OCI-LY7 (cell line): ENCODE measurements around the gene SLC16A10. TPM values are rescaled to one million over a fixed set of nuclear protein-coding genes. Genes with fewer than 3 reads are reported as not detected.

Experiments
- BruUV-seq: library from RNA; stranded (reverse); fragments of 400-500 nt; replicated peaks from 2 replicates; lab custom pipeline; 2021; lab: Mats Ljungman, UMichigan
- CTCF ChIA-PET: fragments of 300-600 bp; sonication (Branson Sonifier 250); formaldehyde crosslinking; loops from one replicate; lab custom pipeline; 2022; ENCODE audit warnings: antibody characterized with exemption; ENCODE audit not compliant: unreplicated experiment; lab: Charles Lee
- POLR2A ChIA-PET: fragments of 300-600 bp; sonication (Branson Sonifier 250); formaldehyde crosslinking; loops from one replicate; lab custom pipeline; 2022; ENCODE audit warnings: antibody characterized with exemption; lab: Charles Lee
- DNase-seq: peaks from one replicate; pipeline ENCODE4 v3.0.0-alpha.2; 2015; ENCODE audit warnings: low spot score
- H2AFZ ChIP-seq: fragments of 200-600 bp; sonication (generic), shearing (Covaris generic); 2 replicates; pipeline ENCODE4 v1.6.1; 2014; ENCODE audit warnings: mild to moderate bottlenecking, antibody characterized with exemption, low read length, moderate library complexity
- H3K27ac ChIP-seq: fragments of 200-600 bp; sonication (generic); 2 replicates; pipeline ENCODE4 v1.5.1; 2014; ENCODE audit warnings: mixed run types, low read depth, mild to moderate bottlenecking, moderate library complexity, low read length, inconsistent platforms; ENCODE audit not compliant: poor library complexity, severe bottlenecking
- H3K36me3 ChIP-seq: fragments of 200-600 bp; sonication (generic); 2 replicates; pipeline ENCODE4 v1.6.1; 2014; ENCODE audit warnings: mild to moderate bottlenecking, antibody characterized with exemption, low read length, moderate library complexity, mixed read lengths; ENCODE audit not compliant: insufficient read depth
- H3K4me1 ChIP-seq: fragments of 200-600 bp; sonication (generic); 2 replicates; pipeline ENCODE4 v1.5.1; 2014; ENCODE audit warnings: mild to moderate bottlenecking, low read length; ENCODE audit not compliant: insufficient read depth, poor library complexity, severe bottlenecking
- H3K4me2 ChIP-seq: fragments of 200-600 bp; sonication (generic); 2 replicates; pipeline ENCODE4 v1.6.1; 2014; ENCODE audit warnings: mild to moderate bottlenecking, low read length
- H3K4me3 ChIP-seq: fragments of 200-600 bp; sonication (generic); 2 replicates; pipeline ENCODE4 v1.5.1; 2014; ENCODE audit warnings: mild to moderate bottlenecking, low read depth, low read length; ENCODE audit not compliant: poor library complexity, severe bottlenecking
- H3K79me2 ChIP-seq: fragments of 200-600 bp; sonication (generic); 2 replicates; pipeline ENCODE4 v1.6.1; 2016; ENCODE audit warnings: low read depth, mild to moderate bottlenecking, low read length, moderate library complexity, mixed read lengths; ENCODE audit not compliant: insufficient read depth
- H3K9me2 ChIP-seq: fragments of 200-600 bp; sonication (generic); 2 replicates; pipeline ENCODE4 v1.6.1; 2016; ENCODE audit warnings: mild to moderate bottlenecking, low read length, mixed read lengths; ENCODE audit not compliant: insufficient read depth
- H3K9me3 ChIP-seq: fragments of 200-600 bp; sonication (generic); 2 replicates; pipeline ENCODE4 v1.6.1; 2014; ENCODE audit warnings: mild to moderate bottlenecking, mixed run types, low read length, mixed read lengths
- H4K20me1 ChIP-seq: fragments of 200-600 bp; sonication (generic); 2 replicates; pipeline ENCODE4 v1.6.1; 2014; ENCODE audit warnings: mild to moderate bottlenecking, antibody characterized with exemption, low read length, moderate library complexity, mixed read lengths; ENCODE audit not compliant: insufficient read depth
- EZH2phosphoT487 ChIP-seq: fragments of 200-600 bp; sonication (generic); IDR thresholded peaks from 2 replicates; pipeline ENCODE4 v1.6.1; 2018; ENCODE audit warnings: low read depth, borderline replicate concordance, mild to moderate bottlenecking, mixed run types, antibody characterized with exemption, low read length, moderate library complexity, mixed read lengths
- intact Hi-C: fragments of 100-400 bp; cut with micrococcal nuclease; formaldehyde crosslinking; loops from one replicate; pipeline ENCODE4 v1.10.0; 2022; ENCODE audit not compliant: unreplicated experiment
- total RNA-seq, 2 experiments: library from RNA; depleted of rRNA in 1 of 2; stranded (reverse); fragments of >200 nt in 1 of 2; shearing (Covaris generic) in 1 of 2; gene quantifications; 2 replicates each; pipeline ENCODE4 v1.2.3, GENCODE V29; 2014 to 2022
- TF ChIP-seq, protein P1 (sequence below): fragments of 200-600 bp; sonication (generic); conservative IDR thresholded peaks from 2 replicates; pipeline ENCODE4 v1.5.1; 2014; ENCODE audit warnings: mild to moderate bottlenecking, antibody characterized with exemption, low read length, moderate library complexity, mixed read lengths

The SLC16A10 gene
- total RNA-seq, 2 experiments from 2014 or later: not detected

DNA sequence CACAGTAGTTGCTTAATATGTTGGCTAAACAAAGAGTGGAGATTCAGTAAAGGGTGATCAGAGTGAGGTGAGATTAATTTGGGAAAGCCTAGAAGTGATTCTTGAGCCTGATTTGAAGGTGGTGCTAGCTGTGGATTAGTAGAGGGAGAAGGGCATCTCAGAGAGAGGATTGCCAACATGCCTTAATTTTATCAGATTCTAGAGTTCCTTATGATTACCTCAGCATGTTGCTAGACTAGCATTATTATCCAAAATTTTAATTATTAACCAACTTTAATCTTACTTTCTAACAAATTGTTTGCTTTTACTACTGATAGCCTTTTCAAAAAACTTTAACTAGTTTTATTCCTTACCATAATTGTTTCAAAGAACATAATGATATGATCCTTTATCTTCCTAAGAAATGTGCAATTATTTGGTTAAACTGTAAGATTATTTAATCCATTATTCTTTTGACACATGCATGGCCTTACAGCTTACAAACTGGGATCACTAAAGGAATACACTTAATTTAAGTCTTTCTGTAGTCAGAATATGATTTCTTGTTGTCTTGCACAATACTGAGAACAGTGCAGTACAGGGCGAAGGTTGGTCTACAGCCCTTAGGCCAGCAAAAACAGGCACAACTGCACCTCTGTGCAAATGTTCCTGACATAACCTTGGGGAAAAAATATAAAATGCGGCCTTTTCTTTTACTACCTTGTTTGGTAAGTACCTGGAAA, 88.9 kb downstream of the SLC16A10 start:
- intact Hi-C loops: no loop called here
- H4K20me1 ChIP-seq: no peaks in the 10 kb centered on the region
- POLR2A ChIA-PET: no interaction called here
- TF ChIP-seq EZH2phosphoT487: no peak
- TF ChIP-seq, protein P1, sequence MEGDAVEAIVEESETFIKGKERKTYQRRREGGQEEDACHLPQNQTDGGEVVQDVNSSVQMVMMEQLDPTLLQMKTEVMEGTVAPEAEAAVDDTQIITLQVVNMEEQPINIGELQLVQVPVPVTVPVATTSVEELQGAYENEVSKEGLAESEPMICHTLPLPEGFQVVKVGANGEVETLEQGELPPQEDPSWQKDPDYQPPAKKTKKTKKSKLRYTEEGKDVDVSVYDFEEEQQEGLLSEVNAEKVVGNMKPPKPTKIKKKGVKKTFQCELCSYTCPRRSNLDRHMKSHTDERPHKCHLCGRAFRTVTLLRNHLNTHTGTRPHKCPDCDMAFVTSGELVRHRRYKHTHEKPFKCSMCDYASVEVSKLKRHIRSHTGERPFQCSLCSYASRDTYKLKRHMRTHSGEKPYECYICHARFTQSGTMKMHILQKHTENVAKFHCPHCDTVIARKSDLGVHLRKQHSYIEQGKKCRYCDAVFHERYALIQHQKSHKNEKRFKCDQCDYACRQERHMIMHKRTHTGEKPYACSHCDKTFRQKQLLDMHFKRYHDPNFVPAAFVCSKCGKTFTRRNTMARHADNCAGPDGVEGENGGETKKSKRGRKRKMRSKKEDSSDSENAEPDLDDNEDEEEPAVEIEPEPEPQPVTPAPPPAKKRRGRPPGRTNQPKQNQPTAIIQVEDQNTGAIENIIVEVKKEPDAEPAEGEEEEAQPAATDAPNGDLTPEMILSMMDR: no peak
- CTCF ChIA-PET: no interaction called here
- no peak overlapping the region for H3K27ac ChIP-seq
- no peak overlapping the region for H2AFZ ChIP-seq
- no peak overlapping the region for H3K4me3 ChIP-seq
- H3K9me2 ChIP-seq: no peaks in the 10 kb centered on the region
- no peak for DNase-seq
- no peaks in the 10 kb centered on the region for H3K79me2 ChIP-seq
- BruUV-seq: no TSS peak
- no peak overlapping the region for H3K4me2 ChIP-seq
- no peaks in the 10 kb centered on the region for H3K36me3 ChIP-seq
- H3K9me3 ChIP-seq: no peaks in the 10 kb centered on the region
- no peaks in the 10 kb centered on the region for H3K4me1 ChIP-seq

DNA sequence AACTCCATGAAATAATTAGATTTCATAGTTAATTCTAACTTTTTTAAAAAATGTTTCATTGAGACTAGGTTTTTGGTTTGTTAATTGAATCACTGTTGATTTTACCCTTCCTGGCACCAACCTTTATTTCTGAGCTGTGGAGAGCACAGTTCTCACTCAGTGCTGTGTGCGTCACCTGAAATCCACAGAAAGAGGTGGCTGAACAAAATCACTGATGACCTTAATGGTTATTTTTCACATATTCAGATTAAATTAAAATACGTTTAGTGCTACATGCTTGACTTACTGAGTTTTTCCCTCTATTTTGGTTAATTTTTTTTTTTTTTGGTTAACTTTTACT, 89.4 kb downstream of the SLC16A10 start:
- Histone ChIP-seq H3K4me3 (no peak overlapping the region), H3K9me3 (no peaks in the 10 kb centered on the region), H3K4me2 (no peak overlapping the region), H3K36me3 (no peaks in the 10 kb centered on the region), H3K27ac (no peak overlapping the region), H3K4me1 (no peaks in the 10 kb centered on the region), H3K9me2 (no peaks in the 10 kb centered on the region; the same call in 1 of the 2 replicates), H4K20me1 (no peaks in the 10 kb centered on the region), H3K79me2 (no peaks in the 10 kb centered on the region), H2AFZ (no peak overlapping the region)
- no TSS peak for BruUV-seq
- TF ChIP-seq EZH2phosphoT487: no peak
- TF ChIP-seq, protein P1: no peak
- intact Hi-C loops: no loop called here
- ChIA-PET CTCF (no interaction called here), POLR2A (no interaction called here)
- DNase-seq: no peak

DNA sequence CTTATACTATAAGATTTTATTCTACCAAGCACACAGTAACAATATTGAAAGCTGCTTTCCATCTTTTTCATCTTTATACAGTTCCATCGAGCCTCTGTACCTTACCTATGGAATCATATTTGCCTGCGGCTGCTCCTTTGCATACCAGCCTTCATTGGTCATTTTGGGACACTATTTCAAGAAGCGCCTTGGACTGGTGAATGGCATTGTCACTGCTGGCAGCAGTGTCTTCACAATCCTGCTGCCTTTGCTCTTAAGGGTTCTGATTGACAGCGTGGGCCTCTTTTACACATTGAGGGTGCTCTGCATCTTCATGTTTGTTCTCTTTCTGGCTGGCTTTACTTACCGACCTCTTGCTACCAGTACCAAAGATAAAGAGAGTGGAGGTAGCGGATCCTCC, 89.8 kb downstream of the SLC16A10 start:
- CTCF ChIA-PET: no interaction called here

More for the DNA sequence above, 89.8 kb downstream of the SLC16A10 start:
- no TSS peak for BruUV-seq
- Histone ChIP-seq H3K4me1 (no peaks in the 10 kb centered on the region), H3K9me2 (no peaks in the 10 kb centered on the region; the same call in 1 of the 2 replicates), H3K4me2 (no peak overlapping the region), H3K27ac (no peak overlapping the region), H4K20me1 (no peaks in the 10 kb centered on the region), H2AFZ (no peak overlapping the region), H3K9me3 (no peaks in the 10 kb centered on the region), H3K4me3 (no peak overlapping the region), H3K36me3 (no peaks in the 10 kb centered on the region), H3K79me2 (no peaks in the 10 kb centered on the region)
- TF ChIP-seq EZH2phosphoT487: no peak
- TF ChIP-seq, protein P1: no peak
- POLR2A ChIA-PET: no interaction called here
- intact Hi-C loops: no loop called here
- no peak for DNase-seq
